Subcutaneous adipose tissue (tissue), 4 donors: ENCODE measurements around the gene SDC4. TPM values are rescaled to one million over a fixed set of nuclear protein-coding genes. Genes with fewer than 3 reads are reported as not detected.

Experiments
- CTCF ChIP-seq: fragments of 450-650 bp; IDR thresholded peaks from one replicate; pipeline ENCODE4 v1.5.1; 2016; ENCODE audit warnings: low read depth, mild to moderate bottlenecking, control low read depth, antibody characterized with exemption, moderate library complexity
- total RNA-seq, 4 donors: library from RNA; depleted of rRNA; stranded (reverse); fragments of >200 nt; gene quantifications; one replicate each; pipeline ENCODE4 v1.1.0, GENCODE V29; 2016

The SDC4 gene
- total RNA-seq, 4 donors from 2014 or later: 37.4 to 65.4 (median 40.9) TPM

GRCh38 chr20:45305262-45305661 is 43.0 kb downstream of the SDC4 start:
- no peak for TF ChIP-seq CTCF

DNA sequence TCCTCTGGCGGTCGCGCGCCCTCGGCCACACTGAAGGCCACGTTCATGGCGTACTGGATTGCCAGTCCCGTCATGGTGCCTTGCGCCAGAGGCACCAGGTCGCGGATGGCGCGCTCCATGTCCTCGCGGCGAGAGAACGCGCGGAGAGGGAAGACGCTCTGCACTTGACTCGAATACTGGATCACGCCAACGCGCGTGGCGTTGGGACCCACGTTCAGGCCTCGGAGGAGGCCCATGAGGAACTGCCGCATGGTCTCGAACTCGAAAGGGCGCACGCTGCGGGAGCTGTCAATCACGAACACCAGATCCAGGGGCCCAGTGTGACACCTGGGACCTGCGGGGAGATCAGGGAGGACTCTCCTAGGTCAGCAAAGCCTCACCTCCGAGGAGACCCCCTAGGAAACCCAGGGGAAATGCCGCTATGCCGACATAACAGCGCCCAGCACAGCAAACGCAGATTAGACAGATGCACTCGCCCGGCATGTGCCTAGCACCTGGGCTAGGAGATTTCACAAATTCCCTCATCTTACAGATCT is 43.7 kb downstream of the SDC4 start:
- no peak for TF ChIP-seq CTCF

- TF ChIP-seq CTCF: no peak
Measured at GRCh38 chr20:45303586-45304463, 44.4 kb downstream of the SDC4 start.

DNA sequence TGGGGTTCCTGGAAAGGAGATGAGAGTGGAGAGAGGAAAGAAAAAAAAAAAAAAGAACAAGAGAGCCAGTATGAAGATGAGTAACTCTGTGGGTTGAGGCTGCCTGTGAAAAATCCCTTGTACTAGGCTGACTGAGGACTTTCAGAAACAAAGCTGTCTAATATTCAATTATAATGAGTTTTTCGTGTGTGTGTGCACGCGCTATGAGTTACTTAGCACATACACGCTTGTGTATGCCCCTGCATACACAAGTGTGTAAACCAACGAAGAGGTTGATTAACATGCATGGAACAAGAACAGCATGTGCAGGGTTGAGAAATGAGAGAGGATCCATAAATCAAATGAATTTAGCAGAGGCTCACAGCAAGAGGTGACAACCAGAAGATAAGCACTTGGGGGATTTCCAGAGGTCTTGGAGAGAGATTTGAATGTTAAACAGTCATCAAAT is 46.4 kb downstream of the SDC4 start:
- TF ChIP-seq CTCF: no peak

DNA sequence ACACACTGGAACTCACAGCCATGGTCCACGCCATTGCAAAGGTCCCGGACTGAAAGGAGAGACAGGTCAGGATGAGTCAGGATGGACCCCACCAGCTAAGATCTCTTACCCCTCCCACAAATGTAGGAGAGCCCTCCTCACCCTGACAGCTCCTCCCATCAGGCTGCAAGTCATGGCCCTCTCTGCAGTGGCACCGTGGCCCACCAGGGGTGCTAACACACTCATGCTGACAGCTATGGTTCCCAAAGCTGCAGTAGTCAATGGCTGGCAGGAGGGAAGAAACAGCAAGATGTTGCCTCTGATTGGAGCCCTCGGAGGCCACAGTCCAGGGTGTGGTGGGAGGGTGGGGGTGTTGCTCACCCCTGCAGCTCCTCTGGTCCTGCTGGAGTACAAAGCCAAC is 47.3 kb downstream of the SDC4 start:
- TF ChIP-seq CTCF: no peak

DNA sequence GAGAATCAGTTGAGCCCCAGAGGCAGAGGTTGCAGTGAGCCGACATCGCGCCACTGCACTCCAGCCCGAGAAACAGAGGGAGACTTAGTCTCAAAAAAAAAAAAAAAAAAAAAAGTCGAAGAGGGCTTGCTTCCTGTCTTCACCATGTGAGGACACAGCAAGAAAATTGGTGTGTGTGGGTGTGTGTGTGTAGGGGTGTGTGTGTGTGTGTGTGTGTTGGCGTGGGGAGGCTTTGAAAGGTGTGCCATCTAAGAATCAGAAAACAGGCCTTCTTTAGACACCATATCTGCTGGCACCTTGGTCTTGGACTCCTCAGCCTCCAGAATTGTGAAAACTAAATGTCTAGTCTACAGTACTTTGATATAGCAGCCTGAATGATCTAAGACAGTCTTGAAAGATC is 48.4 kb downstream of the SDC4 start:
- TF ChIP-seq CTCF: no peak

DNA sequence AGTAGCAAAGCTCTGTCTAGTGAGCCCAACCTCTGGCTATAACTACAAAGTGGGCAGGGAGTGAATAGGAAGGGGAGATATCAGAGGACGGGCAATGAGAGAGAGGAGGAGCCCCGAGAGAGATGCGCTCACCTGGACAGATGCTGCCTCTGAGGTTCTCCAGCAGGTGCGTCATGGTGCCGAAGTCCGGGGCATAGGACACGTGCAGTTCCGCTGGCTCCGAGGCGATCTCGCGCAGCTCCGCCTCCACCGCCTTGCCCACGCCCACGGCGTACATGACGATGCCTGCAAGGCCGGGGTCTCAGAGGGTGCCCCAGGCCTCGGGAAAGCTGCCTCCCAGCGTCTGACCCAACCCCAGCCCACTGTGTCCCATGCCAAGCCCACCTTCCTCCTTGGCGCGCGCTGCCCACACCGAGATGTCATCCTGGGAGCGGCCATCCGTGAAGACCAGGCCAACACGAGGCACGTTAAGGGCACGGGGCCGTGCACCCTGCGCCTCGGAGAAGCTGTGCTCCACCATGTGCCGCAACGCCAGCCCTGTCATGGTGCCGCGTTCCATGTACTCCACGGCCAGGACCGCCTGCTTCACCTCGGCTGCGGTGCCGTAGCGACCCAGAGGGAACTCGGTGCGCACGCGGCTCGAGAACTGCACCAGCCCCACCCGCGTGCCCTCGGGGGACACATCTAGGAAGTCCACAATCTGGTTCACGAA is 50.3 kb downstream of the SDC4 start:
- TF ChIP-seq CTCF: no peak
